K562 (cell line): ENCODE results near the gene PTAFR. TPM values are rescaled to one million over a fixed set of nuclear protein-coding genes. Genes with fewer than 3 reads are reported as not detected.

Experiments
- ARID1B ChIP-seq: fragments of 450-650 bp; IDR thresholded peaks from 2 replicates; pipeline ENCODE4 v1.6.1; 2016; ENCODE audit warnings: antibody characterized with exemption, mild to moderate bottlenecking, inconsistent platforms
- FOXJ2 ChIP-seq: fragments of 200-800 bp; sonication (Bioruptor generic); IDR thresholded peaks from 2 replicates; pipeline ENCODE4 v1.6.1; 2016; ENCODE audit warnings: missing genetic modification characterization, missing compliant biosample characterization
- HDAC1 ChIP-seq, 2 experiments: fragments of 450-650 bp; IDR thresholded peaks; 2 replicates each; pipeline ENCODE4 v1.6.1; 2016 to 2017; ENCODE audit warnings: inconsistent platforms in 1 of 2, mild to moderate bottlenecking in 1 of 2, moderate library complexity in 1 of 2
- MECOM ChIP-seq: fragments of 250-450 bp; sonication (Bioruptor Pico); IDR thresholded peaks from 2 replicates; pipeline ENCODE4 v1.8.0; 2022; ENCODE audit warnings: inconsistent platforms
- SMARCE1 ChIP-seq: fragments of 450-650 bp; IDR thresholded peaks from 2 replicates; pipeline ENCODE4 v1.7.1; 2016; ENCODE audit warnings: mild to moderate bottlenecking
- SPI1 ChIP-seq: IDR thresholded peaks from 2 replicates; pipeline ENCODE4 v1.6.1; 2011; ENCODE audit warnings: low read depth, low read length, control low read depth, borderline replicate concordance
- polyA plus RNA-seq, 8 experiments: library from polyadenylated mRNA; depleted of rRNA in 4 of 8; stranded (reverse) in 5 of 8; unstranded in 3 of 8; fragments of >200 nt; fragmentation: Nextera tagmentation in 2 of 8; fragmentation: Illumina TruSeq in 1 of 8; extraction: Ambion mirVana in 2 of 8; extraction: Trizol in 1 of 8; gene quantifications; 2 replicates each; pipeline versions ENCODE4 v1.2.1 to v1.2.3, GENCODE V29; 2011 to 2014; ENCODE audit warnings: inconsistent platforms in 1 of 8, missing spikeins in 1 of 8
- total RNA-seq, 7 experiments: library from RNA; depleted of rRNA in 6 of 7; stranded (reverse); fragments of >200 nt in 6 of 7; fragmentation: Illumina TruSeq in 2 of 7; extraction: Trizol in 2 of 7; gene quantifications; 2 replicates each; pipeline versions ENCODE4 v1.2.1 to v1.2.3, GENCODE V29; 2011 to 2021; ENCODE audit warnings: low replicate concordance in 1 of 7
- TF ChIP-seq, protein P1 (sequence below): IDR thresholded peaks from 2 replicates; pipeline ENCODE4 v1.6.1; 2012; ENCODE audit warnings: low read depth, low read length, improper control_type of control experiment, borderline replicate concordance
- TF ChIP-seq, protein P2 (sequence below): sonication (generic); formaldehyde crosslinking; IDR thresholded peaks from 2 replicates; pipeline ENCODE4 v1.8.0; 2023; ENCODE audit warnings: mild to moderate bottlenecking, missing genetic modification reagents
- TF ChIP-seq, protein P3 (sequence below), 2 experiments: fragments of 450-650 bp; IDR thresholded peaks; 2 replicates each; pipeline ENCODE4 v1.6.1; 2016; ENCODE audit warnings: mild to moderate bottlenecking in 2 of 2, borderline replicate concordance in 1 of 2, low read depth in 1 of 2, moderate library complexity in 1 of 2
- TF ChIP-seq, protein P4 (sequence below): sonication (generic); formaldehyde crosslinking; IDR thresholded peaks from 2 replicates; pipeline ENCODE4 v1.8.1; 2023; ENCODE audit warnings: missing genetic modification reagents, mild to moderate bottlenecking, borderline replicate concordance

Gene PTAFR
- total and polyA plus RNA-seq, 9 of the 15 experiments (the other 6 are each of a cell fraction or from before 2014, with no cell fraction given), result 0.15 to 0.55 (median 0.40) TPM; not detected in 1

DNA sequence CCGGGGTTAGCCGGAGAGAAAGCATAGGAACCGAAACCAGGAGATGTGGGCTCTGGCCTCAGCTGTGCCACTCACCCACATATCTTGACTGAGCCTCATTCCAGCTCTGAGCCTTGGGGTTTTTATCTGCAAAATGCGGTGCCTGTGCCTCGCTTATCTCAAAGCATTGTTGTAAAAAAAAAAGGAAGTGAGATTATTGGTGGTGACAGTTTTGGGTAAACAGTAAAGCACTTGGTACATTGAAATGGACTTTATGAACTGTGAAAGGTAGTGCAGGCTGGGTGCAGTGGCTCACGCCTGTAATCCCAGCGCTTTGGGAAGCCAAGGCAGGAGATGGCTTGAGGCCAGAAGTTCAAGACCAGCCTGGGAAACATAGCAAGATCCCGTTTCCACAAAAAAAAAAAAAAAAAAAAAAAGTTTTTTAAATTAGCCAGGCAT, 3.8 kb downstream of the PTAFR start (continued):
- TF ChIP-seq, protein P1, sequence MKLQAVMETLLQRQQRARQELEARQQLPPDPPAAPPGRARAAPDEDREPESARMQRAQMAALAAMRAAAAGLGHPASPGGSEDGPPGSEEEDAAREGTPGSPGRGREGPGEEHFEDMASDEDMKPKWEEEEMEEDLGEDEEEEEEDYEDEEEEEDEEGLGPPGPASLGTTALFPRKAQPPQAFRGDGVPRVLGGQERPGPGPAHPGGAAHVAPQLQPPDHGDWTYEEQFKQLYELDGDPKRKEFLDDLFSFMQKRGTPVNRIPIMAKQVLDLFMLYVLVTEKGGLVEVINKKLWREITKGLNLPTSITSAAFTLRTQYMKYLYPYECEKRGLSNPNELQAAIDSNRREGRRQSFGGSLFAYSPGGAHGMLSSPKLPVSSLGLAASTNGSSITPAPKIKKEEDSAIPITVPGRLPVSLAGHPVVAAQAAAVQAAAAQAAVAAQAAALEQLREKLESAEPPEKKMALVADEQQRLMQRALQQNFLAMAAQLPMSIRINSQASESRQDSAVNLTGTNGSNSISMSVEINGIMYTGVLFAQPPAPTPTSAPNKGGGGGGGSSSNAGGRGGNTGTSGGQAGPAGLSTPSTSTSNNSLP, result peak; percentile 68; the same call in 1 of the 2 replicates
- TF ChIP-seq SMARCE1 (peak; percentile 98), SPI1 (peak; percentile 99), ARID1B (peak; percentile 97), MECOM (CRISPR knock-in tag) (peak; percentile 65; the same call in 1 of the 2 replicates), FOXJ2 (tag) (peak; percentile 87), HDAC1 (IDR thresholded peaks at IDR 0.05) (peak in 1 of 2 experiments; percentile 90; a peak in 2 of 4 replicates)
- TF ChIP-seq, protein P2, sequence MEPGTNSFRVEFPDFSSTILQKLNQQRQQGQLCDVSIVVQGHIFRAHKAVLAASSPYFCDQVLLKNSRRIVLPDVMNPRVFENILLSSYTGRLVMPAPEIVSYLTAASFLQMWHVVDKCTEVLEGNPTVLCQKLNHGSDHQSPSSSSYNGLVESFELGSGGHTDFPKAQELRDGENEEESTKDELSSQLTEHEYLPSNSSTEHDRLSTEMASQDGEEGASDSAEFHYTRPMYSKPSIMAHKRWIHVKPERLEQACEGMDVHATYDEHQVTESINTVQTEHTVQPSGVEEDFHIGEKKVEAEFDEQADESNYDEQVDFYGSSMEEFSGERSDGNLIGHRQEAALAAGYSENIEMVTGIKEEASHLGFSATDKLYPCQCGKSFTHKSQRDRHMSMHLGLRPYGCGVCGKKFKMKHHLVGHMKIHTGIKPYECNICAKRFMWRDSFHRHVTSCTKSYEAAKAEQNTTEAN (CRISPR knock-in tag), result no peak
- TF ChIP-seq, protein P3, sequence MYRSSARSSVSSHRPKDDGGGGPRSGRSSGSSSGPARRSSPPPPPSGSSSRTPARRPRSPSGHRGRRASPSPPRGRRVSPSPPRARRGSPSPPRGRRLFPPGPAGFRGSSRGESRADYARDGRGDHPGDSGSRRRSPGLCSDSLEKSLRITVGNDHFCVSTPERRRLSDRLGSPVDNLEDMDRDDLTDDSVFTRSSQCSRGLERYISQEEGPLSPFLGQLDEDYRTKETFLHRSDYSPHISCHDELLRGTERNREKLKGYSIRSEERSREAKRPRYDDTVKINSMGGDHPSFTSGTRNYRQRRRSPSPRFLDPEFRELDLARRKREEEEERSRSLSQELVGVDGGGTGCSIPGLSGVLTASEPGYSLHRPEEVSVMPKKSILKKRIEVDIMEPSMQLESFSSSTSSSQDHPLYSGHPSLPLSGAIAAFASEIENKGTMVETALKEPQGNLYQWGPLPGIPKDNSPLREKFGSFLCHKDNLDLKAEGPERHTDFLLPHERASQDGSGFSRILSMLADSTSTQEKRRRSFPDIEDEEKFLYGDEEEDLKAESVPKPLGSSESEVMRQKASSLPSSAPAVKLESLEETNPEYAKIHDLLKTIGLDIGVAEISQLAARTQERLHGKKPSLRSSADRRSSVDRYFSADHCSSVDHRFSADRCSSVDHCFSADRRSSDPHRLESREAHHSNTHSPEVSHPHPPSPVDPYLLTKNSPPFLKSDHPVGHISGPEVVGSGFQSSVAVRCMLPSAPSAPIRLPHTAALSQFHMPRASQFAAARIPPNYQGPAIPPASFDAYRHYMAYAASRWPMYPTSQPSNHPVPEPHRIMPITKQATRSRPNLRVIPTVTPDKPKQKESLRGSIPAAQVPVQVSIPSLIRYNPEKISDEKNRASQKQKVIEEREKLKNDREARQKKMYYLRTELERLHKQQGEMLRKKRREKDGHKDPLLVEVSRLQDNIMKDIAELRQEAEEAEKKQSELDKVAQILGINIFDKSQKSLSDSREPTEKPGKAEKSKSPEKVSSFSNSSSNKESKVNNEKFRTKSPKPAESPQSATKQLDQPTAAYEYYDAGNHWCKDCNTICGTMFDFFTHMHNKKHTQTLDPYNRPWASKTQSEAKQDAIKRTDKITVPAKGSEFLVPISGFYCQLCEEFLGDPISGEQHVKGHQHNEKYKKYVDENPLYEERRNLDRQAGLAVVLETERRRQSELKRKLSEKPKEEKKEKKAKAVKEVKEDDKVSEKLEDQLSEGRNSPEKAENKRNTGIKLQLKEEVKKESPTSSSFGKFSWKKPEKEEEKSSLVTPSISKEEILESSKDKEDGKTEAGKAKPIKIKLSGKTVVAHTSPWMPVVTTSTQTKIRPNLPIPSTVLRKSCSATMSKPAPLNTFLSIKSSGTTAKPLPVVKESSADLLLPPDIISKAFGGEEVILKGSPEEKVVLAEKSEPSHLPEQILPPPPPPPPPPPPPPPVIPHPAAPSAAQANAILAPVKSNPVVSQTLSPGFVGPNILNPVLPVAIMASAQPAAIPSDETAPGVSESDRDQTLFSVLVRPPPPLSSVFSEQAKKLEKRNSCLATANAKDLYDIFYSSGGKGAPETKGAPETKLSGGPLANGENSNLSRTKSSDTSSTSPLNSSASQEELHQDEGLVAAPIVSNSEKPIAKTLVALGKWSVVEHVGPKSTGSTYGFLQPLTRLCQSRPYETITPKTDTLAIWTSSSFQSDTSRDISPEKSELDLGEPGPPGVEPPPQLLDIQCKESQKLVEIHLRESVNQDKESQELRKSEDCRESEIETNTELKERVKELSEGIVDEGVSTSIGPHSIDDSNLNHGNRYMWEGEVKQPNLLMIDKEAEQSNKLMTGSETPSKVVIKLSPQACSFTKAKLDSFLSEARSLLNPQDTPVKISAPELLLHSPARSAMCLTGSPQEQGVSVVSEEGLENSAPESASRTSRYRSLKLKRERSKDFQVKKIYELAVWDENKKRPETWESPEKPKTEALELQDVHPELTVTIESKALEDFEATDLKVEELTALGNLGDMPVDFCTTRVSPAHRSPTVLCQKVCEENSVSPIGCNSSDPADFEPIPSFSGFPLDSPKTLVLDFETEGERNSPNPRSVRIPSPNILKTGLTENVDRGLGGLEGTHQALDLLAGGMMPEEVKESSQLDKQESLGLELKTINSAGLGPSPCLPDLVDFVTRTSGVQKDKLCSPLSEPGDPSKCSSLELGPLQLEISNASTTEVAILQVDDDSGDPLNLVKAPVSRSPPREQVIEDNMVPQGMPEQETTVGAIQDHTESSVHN (IDR thresholded peaks at IDR 0.05; ENCODE audit: borderline replicate concordance in 1 of 2, low read depth in 1 of 2), result 0 out of 4 replicates have a peak, but pooled peaks of 1 of the 2 experiments have one; percentile 48
- TF ChIP-seq, protein P4, sequence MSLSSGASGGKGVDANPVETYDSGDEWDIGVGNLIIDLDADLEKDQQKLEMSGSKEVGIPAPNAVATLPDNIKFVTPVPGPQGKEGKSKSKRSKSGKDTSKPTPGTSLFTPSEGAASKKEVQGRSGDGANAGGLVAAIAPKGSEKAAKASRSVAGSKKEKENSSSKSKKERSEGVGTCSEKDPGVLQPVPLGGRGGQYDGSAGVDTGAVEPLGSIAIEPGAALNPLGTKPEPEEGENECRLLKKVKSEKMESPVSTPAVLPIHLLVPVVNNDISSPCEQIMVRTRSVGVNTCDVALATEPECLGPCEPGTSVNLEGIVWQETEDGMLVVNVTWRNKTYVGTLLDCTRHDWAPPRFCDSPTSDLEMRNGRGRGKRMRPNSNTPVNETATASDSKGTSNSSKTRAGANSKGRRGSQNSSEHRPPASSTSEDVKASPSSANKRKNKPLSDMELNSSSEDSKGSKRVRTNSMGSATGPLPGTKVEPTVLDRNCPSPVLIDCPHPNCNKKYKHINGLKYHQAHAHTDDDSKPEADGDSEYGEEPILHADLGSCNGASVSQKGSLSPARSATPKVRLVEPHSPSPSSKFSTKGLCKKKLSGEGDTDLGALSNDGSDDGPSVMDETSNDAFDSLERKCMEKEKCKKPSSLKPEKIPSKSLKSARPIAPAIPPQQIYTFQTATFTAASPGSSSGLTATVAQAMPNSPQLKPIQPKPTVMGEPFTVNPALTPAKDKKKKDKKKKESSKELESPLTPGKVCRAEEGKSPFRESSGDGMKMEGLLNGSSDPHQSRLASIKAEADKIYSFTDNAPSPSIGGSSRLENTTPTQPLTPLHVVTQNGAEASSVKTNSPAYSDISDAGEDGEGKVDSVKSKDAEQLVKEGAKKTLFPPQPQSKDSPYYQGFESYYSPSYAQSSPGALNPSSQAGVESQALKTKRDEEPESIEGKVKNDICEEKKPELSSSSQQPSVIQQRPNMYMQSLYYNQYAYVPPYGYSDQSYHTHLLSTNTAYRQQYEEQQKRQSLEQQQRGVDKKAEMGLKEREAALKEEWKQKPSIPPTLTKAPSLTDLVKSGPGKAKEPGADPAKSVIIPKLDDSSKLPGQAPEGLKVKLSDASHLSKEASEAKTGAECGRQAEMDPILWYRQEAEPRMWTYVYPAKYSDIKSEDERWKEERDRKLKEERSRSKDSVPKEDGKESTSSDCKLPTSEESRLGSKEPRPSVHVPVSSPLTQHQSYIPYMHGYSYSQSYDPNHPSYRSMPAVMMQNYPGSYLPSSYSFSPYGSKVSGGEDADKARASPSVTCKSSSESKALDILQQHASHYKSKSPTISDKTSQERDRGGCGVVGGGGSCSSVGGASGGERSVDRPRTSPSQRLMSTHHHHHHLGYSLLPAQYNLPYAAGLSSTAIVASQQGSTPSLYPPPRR (CRISPR knock-in tag), result peak; percentile 72; the same call in 1 of the 2 replicates
